SK-N-SH (cell line): ENCODE data around the gene SLC20A1.

Source experiments
- FOXM1 ChIP-seq: IDR thresholded peaks from 2 replicates; pipeline ENCODE4 v1.4.0; 2012; ENCODE audit warnings: low read depth, mild to moderate bottlenecking
- JUND ChIP-seq: IDR thresholded peaks from 2 replicates; pipeline ENCODE4 v1.4.0; 2012
- RFX5 ChIP-seq: IDR thresholded peaks from 2 replicates; pipeline ENCODE4 v1.6.1; 2012; ENCODE audit warnings: mild to moderate bottlenecking, improper control_type of control experiment, low read length
- RXRA ChIP-seq: IDR thresholded peaks from 2 replicates; pipeline ENCODE4 v1.4.0; 2012; ENCODE audit warnings: low read depth, mild to moderate bottlenecking, borderline replicate concordance
- TAF1 ChIP-seq: IDR thresholded peaks from 2 replicates; pipeline ENCODE4 v1.6.1; 2012; ENCODE audit warnings: low read depth, mild to moderate bottlenecking, low read length, moderate library complexity, borderline replicate concordance
- TF ChIP-seq, protein P1 (sequence below): fragments of 200-600 bp; sonication (generic); IDR thresholded peaks from 2 replicates; pipeline ENCODE4 v1.6.1; 2017; ENCODE audit warnings: antibody characterized with exemption, mild to moderate bottlenecking, moderate library complexity
- TF ChIP-seq, protein P2 (sequence below): fragments of 150-350 bp; IDR thresholded peaks from 2 replicates; pipeline ENCODE4 v1.6.1; 2016; ENCODE audit warnings: mild to moderate bottlenecking, low read depth, low read length

DNA sequence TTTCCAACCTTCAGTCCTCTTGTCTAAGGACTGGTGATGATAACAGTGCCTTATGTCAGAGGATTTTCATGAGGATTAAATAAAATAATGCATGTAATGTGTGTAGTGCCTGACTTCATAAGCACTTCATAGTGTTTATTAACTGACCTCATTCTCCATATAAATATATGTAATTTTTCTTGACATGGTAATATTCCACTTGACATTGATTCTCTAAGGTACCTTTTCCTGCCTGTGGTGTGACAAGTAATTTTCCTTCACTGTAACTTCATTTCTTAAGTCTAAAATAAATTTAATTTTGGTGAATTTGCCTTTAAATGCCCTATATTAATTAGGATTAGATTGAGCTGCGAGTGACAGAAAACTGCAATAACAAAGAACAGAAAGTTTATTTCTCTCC is 27.3 kb downstream of the SLC20A1 start:
- TF ChIP-seq RFX5 (no peak), JUND (no peak), TAF1 (no peak), FOXM1 (no peak), RXRA (no peak)
- TF ChIP-seq, protein P1, sequence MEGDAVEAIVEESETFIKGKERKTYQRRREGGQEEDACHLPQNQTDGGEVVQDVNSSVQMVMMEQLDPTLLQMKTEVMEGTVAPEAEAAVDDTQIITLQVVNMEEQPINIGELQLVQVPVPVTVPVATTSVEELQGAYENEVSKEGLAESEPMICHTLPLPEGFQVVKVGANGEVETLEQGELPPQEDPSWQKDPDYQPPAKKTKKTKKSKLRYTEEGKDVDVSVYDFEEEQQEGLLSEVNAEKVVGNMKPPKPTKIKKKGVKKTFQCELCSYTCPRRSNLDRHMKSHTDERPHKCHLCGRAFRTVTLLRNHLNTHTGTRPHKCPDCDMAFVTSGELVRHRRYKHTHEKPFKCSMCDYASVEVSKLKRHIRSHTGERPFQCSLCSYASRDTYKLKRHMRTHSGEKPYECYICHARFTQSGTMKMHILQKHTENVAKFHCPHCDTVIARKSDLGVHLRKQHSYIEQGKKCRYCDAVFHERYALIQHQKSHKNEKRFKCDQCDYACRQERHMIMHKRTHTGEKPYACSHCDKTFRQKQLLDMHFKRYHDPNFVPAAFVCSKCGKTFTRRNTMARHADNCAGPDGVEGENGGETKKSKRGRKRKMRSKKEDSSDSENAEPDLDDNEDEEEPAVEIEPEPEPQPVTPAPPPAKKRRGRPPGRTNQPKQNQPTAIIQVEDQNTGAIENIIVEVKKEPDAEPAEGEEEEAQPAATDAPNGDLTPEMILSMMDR, result no peak
- TF ChIP-seq, protein P2, sequence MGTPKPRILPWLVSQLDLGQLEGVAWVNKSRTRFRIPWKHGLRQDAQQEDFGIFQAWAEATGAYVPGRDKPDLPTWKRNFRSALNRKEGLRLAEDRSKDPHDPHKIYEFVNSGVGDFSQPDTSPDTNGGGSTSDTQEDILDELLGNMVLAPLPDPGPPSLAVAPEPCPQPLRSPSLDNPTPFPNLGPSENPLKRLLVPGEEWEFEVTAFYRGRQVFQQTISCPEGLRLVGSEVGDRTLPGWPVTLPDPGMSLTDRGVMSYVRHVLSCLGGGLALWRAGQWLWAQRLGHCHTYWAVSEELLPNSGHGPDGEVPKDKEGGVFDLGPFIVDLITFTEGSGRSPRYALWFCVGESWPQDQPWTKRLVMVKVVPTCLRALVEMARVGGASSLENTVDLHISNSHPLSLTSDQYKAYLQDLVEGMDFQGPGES, result no peak
